ENCODE measurements around the gene TAPBPL. TPM values are rescaled to one million over a fixed set of nuclear protein-coding genes. Genes with fewer than 3 reads are reported as not detected.
"Not testable (repeated sequence)": the region's sequence is repeated elsewhere in the genome, so short reads cannot be mapped to it uniquely, and the experiment has no call there.

TAPBPL gene
- polyA plus RNA-seq, 1 donor (not counting 4 experiments of a cell fraction or from before 2014, with no cell fraction given): 4.8 TPM

DNA sequence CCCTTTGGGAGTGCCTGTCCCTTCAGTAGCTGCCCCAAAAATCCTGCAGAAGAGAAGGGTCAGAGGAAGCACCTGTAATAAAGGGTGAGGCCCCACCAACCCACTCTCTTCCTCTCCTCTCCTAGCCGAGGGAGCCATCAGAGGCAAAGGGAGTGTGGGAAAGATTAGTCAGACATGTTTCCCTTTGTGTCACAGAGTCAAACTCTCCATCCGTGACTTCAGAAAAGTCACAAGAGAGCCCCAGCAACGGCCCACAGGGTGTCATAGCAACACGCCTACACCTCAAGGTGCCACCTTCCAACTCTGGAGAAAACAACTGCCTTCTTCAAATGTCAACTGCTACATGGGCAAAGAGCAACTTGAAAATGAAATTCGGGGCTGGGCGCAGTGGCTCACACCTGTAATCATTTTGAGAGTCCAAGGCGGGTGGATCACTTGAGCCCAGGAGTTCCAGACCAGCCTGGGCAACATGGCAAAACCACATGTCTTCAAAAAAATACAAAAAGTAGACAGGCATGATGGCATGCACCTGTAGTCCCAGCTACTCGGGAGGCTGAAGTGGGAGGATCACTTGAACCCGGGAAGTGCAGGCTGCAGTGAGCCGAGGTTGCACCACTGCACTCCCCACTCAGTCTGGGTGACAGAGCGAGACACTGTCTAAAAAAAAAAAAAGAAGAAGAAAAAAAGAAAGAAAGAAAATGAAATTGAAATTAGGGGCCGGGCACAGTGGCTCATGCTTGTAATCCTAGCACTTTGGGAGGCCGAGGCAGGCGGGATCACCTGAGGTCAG is 24.8 kb upstream of the TAPBPL start:
- Histone ChIP-seq H3K27ac (ENCODE audit: control insufficient read depth, insufficient read depth, low read length) (no peak overlapping the region), H4K20me1 (ENCODE audit: control insufficient read depth, extremely low read depth, insufficient read depth, low read length) (no peaks in the 10 kb centered on the region), H2AFZ (ENCODE audit: control insufficient read depth, low read length) (no peak overlapping the region), H3K9ac (ENCODE audit: control insufficient read depth, extremely low read depth, insufficient read depth, low read length) (no peak overlapping the region), H3K9me3 (ENCODE audit: control insufficient read depth, low read depth, low read length) (no peaks in the 10 kb centered on the region), H3K27me3 (ENCODE audit: control insufficient read depth, extremely low read depth, insufficient read depth, low read length) (no peaks in the 10 kb centered on the region), H3K9me1 (ENCODE audit: control insufficient read depth, extremely low read depth, insufficient read depth, low read length) (no peaks in the 10 kb centered on the region), H3K36me3 (ENCODE audit: control insufficient read depth in 2 of 2, extremely low read depth in 1 of 2, insufficient read depth in 2 of 2, low read length in 2 of 2) (no peaks in the 10 kb centered on the region), H3K4me2 (ENCODE audit: control insufficient read depth, extremely low read depth, insufficient read depth, low read depth, low read length) (no peak overlapping the region), H3K79me2 (ENCODE audit: control insufficient read depth, insufficient read depth, low read length) (no peaks in the 10 kb centered on the region), H3K4me3 (ENCODE audit: control insufficient read depth in 2 of 3, extremely low read depth in 1 of 3, insufficient read depth in 2 of 3, low read depth in 1 of 3, low read length in 3 of 3) (no peak overlapping the region), H3K4me1 (ENCODE audit: control insufficient read depth, extremely low read depth, insufficient read depth, low read length) (peaks cover 15% of the 10 kb centered on the region)
- TF ChIP-seq, protein P1, sequence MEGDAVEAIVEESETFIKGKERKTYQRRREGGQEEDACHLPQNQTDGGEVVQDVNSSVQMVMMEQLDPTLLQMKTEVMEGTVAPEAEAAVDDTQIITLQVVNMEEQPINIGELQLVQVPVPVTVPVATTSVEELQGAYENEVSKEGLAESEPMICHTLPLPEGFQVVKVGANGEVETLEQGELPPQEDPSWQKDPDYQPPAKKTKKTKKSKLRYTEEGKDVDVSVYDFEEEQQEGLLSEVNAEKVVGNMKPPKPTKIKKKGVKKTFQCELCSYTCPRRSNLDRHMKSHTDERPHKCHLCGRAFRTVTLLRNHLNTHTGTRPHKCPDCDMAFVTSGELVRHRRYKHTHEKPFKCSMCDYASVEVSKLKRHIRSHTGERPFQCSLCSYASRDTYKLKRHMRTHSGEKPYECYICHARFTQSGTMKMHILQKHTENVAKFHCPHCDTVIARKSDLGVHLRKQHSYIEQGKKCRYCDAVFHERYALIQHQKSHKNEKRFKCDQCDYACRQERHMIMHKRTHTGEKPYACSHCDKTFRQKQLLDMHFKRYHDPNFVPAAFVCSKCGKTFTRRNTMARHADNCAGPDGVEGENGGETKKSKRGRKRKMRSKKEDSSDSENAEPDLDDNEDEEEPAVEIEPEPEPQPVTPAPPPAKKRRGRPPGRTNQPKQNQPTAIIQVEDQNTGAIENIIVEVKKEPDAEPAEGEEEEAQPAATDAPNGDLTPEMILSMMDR (optimal IDR thresholded peaks at IDR 0.05 in 1 of 3, IDR thresholded peaks at IDR 0.05 in 1 of 3, conservative IDR thresholded peaks at IDR 0.05 in 1 of 3; ENCODE audit: extremely low read depth in 1 of 3, insufficient read depth in 2 of 3, low read length in 3 of 3): no peak
- TF ChIP-seq EZH2 (IDR thresholded peaks at IDR 0.05; ENCODE audit: low read length): no peak
- DNase-seq (ENCODE audit: low read depth, low spot score): no peak
- dilution Hi-C loops (cut with MboI; ENCODE audit: extremely low pct_ligation_motif_present, low sequenced_read_pairs): no loop called here
- FAIRE-seq: no peak

DNA sequence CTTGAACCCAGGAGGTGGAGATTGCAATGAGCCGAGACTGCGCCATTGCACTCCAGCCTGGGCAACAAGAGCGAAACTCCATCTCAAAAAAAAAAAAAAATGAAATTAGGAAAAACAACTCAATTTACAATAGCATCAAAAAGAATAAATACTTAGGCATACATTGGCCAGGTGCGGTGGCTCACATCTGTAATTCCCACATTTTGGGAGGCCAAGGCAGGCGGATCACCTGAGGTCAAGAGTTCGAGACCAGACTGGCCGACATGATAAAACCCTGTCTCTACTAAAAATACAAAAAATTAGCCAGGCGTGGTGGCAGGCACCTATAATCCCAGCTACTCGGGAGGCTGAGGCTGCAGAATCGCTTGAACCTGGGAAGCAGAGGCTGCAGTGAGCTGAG is 24.0 kb upstream of the TAPBPL start:
- peaks cover 15% of the 10 kb centered on the region for H3K4me1 ChIP-seq (ENCODE audit: control insufficient read depth, extremely low read depth, insufficient read depth, low read length)
- H3K9ac ChIP-seq (ENCODE audit: control insufficient read depth, extremely low read depth, insufficient read depth, low read length); H4K20me1 ChIP-seq (ENCODE audit: control insufficient read depth, extremely low read depth, insufficient read depth, low read length); H3K9me1 ChIP-seq (ENCODE audit: control insufficient read depth, extremely low read depth, insufficient read depth, low read length); H3K4me3 ChIP-seq (ENCODE audit: control insufficient read depth in 2 of 3, extremely low read depth in 1 of 3, insufficient read depth in 2 of 3, low read depth in 1 of 3, low read length in 3 of 3); FAIRE-seq; H3K79me2 ChIP-seq (ENCODE audit: control insufficient read depth, insufficient read depth, low read length); dilution Hi-C loops (cut with MboI; ENCODE audit: extremely low pct_ligation_motif_present, low sequenced_read_pairs); H3K36me3 ChIP-seq (ENCODE audit: control insufficient read depth in 2 of 2, extremely low read depth in 1 of 2, insufficient read depth in 2 of 2, low read length in 2 of 2); H3K9me3 ChIP-seq (ENCODE audit: control insufficient read depth, low read depth, low read length); H3K27me3 ChIP-seq (ENCODE audit: control insufficient read depth, extremely low read depth, insufficient read depth, low read length); H3K27ac ChIP-seq (ENCODE audit: control insufficient read depth, insufficient read depth, low read length); H2AFZ ChIP-seq (ENCODE audit: control insufficient read depth, low read length); DNase-seq (ENCODE audit: low read depth, low spot score); H3K4me2 ChIP-seq (ENCODE audit: control insufficient read depth, extremely low read depth, insufficient read depth, low read depth, low read length): not testable (repeated sequence)

DNA sequence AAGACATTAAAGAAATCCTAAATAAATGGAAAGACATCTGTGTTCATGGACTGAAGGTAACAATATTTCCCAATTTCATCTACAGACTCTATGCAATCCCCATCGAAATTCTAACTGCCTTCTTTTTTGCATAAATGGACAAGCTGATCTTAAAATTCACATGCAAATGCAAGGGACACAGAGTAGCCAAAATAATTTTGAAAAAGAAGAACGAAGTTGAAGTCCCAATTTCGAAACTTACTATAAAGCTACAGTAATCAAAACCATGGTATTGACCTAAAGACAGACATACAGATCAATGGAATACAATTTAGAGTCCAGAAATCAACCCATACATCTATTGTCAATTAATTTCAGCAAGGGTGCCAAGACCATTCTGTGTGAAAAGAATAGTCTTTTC is 23.5 kb upstream of the TAPBPL start:
- H3K79me2 ChIP-seq (ENCODE audit: control insufficient read depth, insufficient read depth, low read length): no peaks in the 10 kb centered on the region
- H3K4me2 ChIP-seq (ENCODE audit: control insufficient read depth, extremely low read depth, insufficient read depth, low read depth, low read length): no peak overlapping the region
- H3K27ac ChIP-seq (ENCODE audit: control insufficient read depth, insufficient read depth, low read length): no peak overlapping the region
- H3K4me1 ChIP-seq (ENCODE audit: control insufficient read depth, extremely low read depth, insufficient read depth, low read length): peaks cover 15% of the 10 kb centered on the region
- no peak for TF ChIP-seq EZH2 (IDR thresholded peaks at IDR 0.05; ENCODE audit: low read length)
- TF ChIP-seq, protein P1 (optimal IDR thresholded peaks at IDR 0.05 in 1 of 3, IDR thresholded peaks at IDR 0.05 in 1 of 3, conservative IDR thresholded peaks at IDR 0.05 in 1 of 3; ENCODE audit: extremely low read depth in 1 of 3, insufficient read depth in 2 of 3, low read length in 3 of 3): no peak
- DNase-seq (ENCODE audit: low read depth, low spot score) (no peak), FAIRE-seq (no peak)
- H3K9me3 ChIP-seq (ENCODE audit: control insufficient read depth, low read depth, low read length): no peaks in the 10 kb centered on the region
- H3K9ac ChIP-seq (ENCODE audit: control insufficient read depth, extremely low read depth, insufficient read depth, low read length): no peak overlapping the region
- H2AFZ ChIP-seq (ENCODE audit: control insufficient read depth, low read length): no peak overlapping the region
- H3K4me3 ChIP-seq (ENCODE audit: control insufficient read depth in 2 of 3, extremely low read depth in 1 of 3, insufficient read depth in 2 of 3, low read depth in 1 of 3, low read length in 3 of 3): no peak overlapping the region
- no peaks in the 10 kb centered on the region for H3K27me3 ChIP-seq (ENCODE audit: control insufficient read depth, extremely low read depth, insufficient read depth, low read length)
- dilution Hi-C loops (cut with MboI; ENCODE audit: extremely low pct_ligation_motif_present, low sequenced_read_pairs): no loop called here
- H3K36me3 ChIP-seq (ENCODE audit: control insufficient read depth in 2 of 2, extremely low read depth in 1 of 2, insufficient read depth in 2 of 2, low read length in 2 of 2): no peaks in the 10 kb centered on the region
- no peaks in the 10 kb centered on the region for H3K9me1 ChIP-seq (ENCODE audit: control insufficient read depth, extremely low read depth, insufficient read depth, low read length)
- no peaks in the 10 kb centered on the region for H4K20me1 ChIP-seq (ENCODE audit: control insufficient read depth, extremely low read depth, insufficient read depth, low read length)
